ENCODE measurements around the gene HMGA1. TPM values are rescaled to one million over a fixed set of nuclear protein-coding genes. Genes with fewer than 3 reads are reported as not detected.
A peak's percentile ranks its signal among the peaks of the same experiment; 100 is the strongest.

HMGA1 gene
- total RNA-seq, 4 donors from 2014 or later = 8.1 to 24.5 (median 18.1) TPM

GRCh38 chr6:34285448-34286164, 48.9 kb downstream of the HMGA1 start:
- peaks cover 0 to 41% (median 3%) of the 10 kb centered on the region in 3 donors for H3K4me1 ChIP-seq
- no peak overlapping the region for H3K4me3 ChIP-seq
- no peaks in the 10 kb centered on the region for H3K27me3 ChIP-seq
- peaks cover 0 to 40% of the 10 kb centered on the region in 2 donors for H3K36me3 ChIP-seq
- 60 to 78% methylated on average over 2 to 4 of the region's 4 CpGs for WGBS, 2 donors (ENCODE audit: low coverage in 1 of 2)
- no peaks in the 10 kb centered on the region for H3K9me3 ChIP-seq
- TF ChIP-seq CTCF (IDR thresholded peaks at IDR 0.05) (no peak), POLR2AphosphoS5 (IDR thresholded peaks at IDR 0.05) (no peak), POLR2A (IDR thresholded peaks at IDR 0.05) (no peak), EP300 (IDR thresholded peaks at IDR 0.05) (no peak)
- ATAC-seq = no peak
- peak overlapping the region in 3 of 4 donors; percentile 21 to 43 (median 24) for H3K27ac ChIP-seq

GRCh38 chr6:34288581-34288980, 51.9 kb downstream of the HMGA1 start:
- H3K27me3 ChIP-seq = no peaks in the 10 kb centered on the region
- TF ChIP-seq POLR2A (IDR thresholded peaks at IDR 0.05) (no peak), EP300 (IDR thresholded peaks at IDR 0.05) (no peak), POLR2AphosphoS5 (IDR thresholded peaks at IDR 0.05) (no peak), CTCF (IDR thresholded peaks at IDR 0.05) (no peak)
- peaks cover 0 to 31% (median 3%) of the 10 kb centered on the region in 3 donors for H3K4me1 ChIP-seq
- peaks cover 0 to 64% of the 10 kb centered on the region in 2 donors for H3K36me3 ChIP-seq
- WGBS, 2 donors (ENCODE audit: low coverage in 1 of 2) = 35 to 36% methylated on average over 5 of the region's 5 CpGs
- H3K4me3 ChIP-seq = no peak overlapping the region
- H3K27ac ChIP-seq = no peak overlapping the region
- H3K9me3 ChIP-seq = no peaks in the 10 kb centered on the region
- no peak for ATAC-seq

- TF ChIP-seq EP300 (IDR thresholded peaks at IDR 0.05) (no peak), CTCF (IDR thresholded peaks at IDR 0.05) (no peak), POLR2AphosphoS5 (IDR thresholded peaks at IDR 0.05) (no peak), POLR2A (IDR thresholded peaks at IDR 0.05) (no peak)
- WGBS, 2 donors (ENCODE audit: low coverage in 1 of 2) = 50 to 92% methylated on average over 1 to 2 of the region's 11 CpGs
- Histone ChIP-seq H3K36me3 (peaks cover 0 to 64% of the 10 kb centered on the region in 2 donors), H3K27me3 (no peaks in the 10 kb centered on the region), H3K4me3 (no peak overlapping the region), H3K4me1 (peaks cover 0 to 27% (median 3%) of the 10 kb centered on the region in 3 donors), H3K9me3 (no peaks in the 10 kb centered on the region), H3K27ac (no peak overlapping the region)
- no peak for ATAC-seq
Measured at GRCh38 chr6:34289137-34289536, 52.5 kb downstream of the HMGA1 start.

GRCh38 chr6:34292954-34293353, 56.3 kb downstream of the HMGA1 start:
- no peaks in the 10 kb centered on the region for H3K27me3 ChIP-seq
- no peak for ATAC-seq
- peaks cover 0 to 15% (median 0%) of the 10 kb centered on the region in 3 donors for H3K4me1 ChIP-seq
- no peak overlapping the region for H3K27ac ChIP-seq
- WGBS, 2 donors (ENCODE audit: low coverage in 1 of 2) = no CpG with 5 or more reads among the region's 3 CpGs
- TF ChIP-seq POLR2A (IDR thresholded peaks at IDR 0.05) (no peak), EP300 (IDR thresholded peaks at IDR 0.05) (no peak), POLR2AphosphoS5 (IDR thresholded peaks at IDR 0.05) (no peak), CTCF (IDR thresholded peaks at IDR 0.05) (no peak)
- H3K4me3 ChIP-seq = no peak overlapping the region
- no peaks in the 10 kb centered on the region for H3K9me3 ChIP-seq
- peaks cover 0 to 64% of the 10 kb centered on the region in 2 donors for H3K36me3 ChIP-seq

GRCh38 chr6:34295721-34296120, 59.0 kb downstream of the HMGA1 start:
- TF ChIP-seq EP300 (IDR thresholded peaks at IDR 0.05) (no peak), POLR2AphosphoS5 (IDR thresholded peaks at IDR 0.05) (no peak), POLR2A (IDR thresholded peaks at IDR 0.05) (no peak), CTCF (IDR thresholded peaks at IDR 0.05) (no peak)
- no peak overlapping the region for H3K27ac ChIP-seq
- H3K4me3 ChIP-seq = no peak overlapping the region
- 53 to 82% methylated on average over 2 to 3 of the region's 3 CpGs for WGBS, 2 donors (ENCODE audit: low coverage in 1 of 2)
- peaks cover 0 to 19% (median 0%) of the 10 kb centered on the region in 3 donors for H3K4me1 ChIP-seq
- no peak for ATAC-seq
- H3K9me3 ChIP-seq = no peaks in the 10 kb centered on the region
- no peaks in the 10 kb centered on the region for H3K27me3 ChIP-seq
- peaks cover 0 to 52% of the 10 kb centered on the region in 2 donors for H3K36me3 ChIP-seq
